Activated CD4-positive, alpha-beta T cell treated with anti-CD3 and anti-CD28 coated beads, Interleukin-2, amount 50 U/mL, for 16 hours (primary cell): ENCODE results near the gene CETN3.
"Not testable (repeated sequence)": the region's sequence is repeated elsewhere in the genome, so short reads cannot be mapped to it uniquely, and the experiment has no call there.

Experiments
- DNase-seq: peaks from one replicate; pipeline ENCODE4 v3.0.0-alpha.2; 2020

The CETN3 gene

DNA sequence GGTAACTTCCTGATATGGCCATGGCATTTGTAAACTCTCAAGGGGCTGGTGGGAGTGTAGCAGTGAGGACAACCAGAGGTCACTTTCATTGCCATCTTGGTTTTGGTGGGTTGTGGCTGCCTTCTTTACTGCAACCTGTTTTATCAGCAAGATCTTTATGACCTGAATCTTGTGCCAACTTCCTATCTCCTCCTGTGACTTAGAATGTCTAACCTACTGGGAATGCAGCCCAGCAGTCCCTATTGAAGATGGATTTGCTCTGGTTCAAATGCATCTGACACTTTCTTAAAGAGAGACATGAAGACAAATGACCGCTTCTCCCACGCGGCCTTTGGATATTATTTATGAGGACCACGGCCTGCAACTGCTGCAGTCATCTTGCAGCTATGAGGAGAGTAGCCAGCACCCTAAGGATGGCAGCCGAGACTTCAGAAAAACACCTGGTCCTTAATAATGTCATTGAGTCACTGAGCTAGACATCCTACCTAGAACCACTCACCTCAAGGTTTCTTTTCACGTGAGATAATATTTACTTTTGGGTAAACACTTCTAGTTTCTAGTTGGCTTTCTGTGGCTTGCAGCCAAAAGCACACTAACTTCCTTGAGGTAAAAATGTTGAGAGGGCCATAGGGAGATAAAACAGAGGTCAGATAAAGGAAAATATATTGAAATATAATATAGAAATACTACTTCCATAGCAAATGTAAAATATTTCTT lies 28.2 kb downstream of the CETN3 start:
- DNase-seq = no peak

DNA sequence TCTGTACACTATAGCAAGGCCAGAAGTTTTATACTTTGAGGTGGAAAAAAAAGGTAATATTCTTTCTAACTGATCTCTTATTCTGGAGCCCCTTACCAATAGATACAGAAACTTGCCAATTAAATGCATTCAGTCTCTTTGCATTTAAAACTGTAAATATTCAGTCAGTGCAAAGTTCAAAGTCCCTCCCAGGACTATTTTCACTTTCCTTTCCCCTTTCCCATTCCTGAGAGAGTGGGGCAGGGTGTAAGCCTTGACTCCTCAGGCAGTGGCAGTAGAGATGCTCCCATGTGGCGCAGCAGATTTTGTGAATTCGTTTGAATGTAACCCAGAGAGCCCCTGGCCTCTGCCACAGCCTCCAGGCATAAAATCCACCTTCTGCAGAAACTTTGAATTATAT lies 29.9 kb downstream of the CETN3 start:
- DNase-seq = no peak

GRCh38 chr5:90378752-90379151 lies 30.8 kb downstream of the CETN3 start:
- no peak for DNase-seq

- DNase-seq = not testable (repeated sequence)
Measured at GRCh38 chr5:90371269-90371668, 38.3 kb downstream of the CETN3 start.

GRCh38 chr5:90368454-90369246 lies 40.9 kb downstream of the CETN3 start:
- no peak for DNase-seq

DNA sequence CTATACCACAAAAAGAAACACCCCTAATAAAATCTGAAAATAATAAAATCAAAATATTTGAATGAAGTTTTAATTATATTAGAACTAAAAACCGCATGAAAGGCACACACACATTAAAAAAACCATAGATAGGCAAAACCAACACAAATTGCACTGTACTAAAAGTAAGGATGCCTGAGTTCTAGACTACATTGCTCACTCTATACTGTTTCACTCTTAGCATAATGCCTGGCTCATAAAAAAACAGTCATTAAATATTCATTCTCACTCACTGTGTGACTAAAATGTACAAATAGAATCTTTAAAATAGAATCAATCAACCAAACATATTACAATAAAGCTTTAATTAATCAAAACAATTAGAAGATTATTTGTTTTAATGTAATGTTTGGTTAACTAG lies 41.7 kb downstream of the CETN3 start:
- no peak for DNase-seq

DNA sequence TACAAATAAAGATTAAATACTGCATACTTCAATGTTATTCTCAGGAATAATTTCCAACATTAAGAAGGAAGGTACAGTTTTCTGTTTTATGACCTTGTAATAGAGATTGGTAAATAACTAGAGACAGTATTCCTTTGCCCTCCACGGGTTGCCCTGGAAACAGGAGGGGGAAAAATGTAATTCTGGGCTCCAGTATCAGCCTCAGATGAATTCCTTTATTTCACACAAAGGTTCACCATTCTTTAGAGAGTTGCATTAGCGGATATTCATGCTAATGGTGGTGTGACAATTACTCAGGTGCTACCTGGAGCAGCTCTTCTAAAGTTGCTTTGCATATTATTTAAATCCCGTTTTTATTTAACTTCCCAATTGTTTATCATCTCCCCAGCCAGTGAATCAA lies 42.6 kb downstream of the CETN3 start:
- no peak for DNase-seq

DNA sequence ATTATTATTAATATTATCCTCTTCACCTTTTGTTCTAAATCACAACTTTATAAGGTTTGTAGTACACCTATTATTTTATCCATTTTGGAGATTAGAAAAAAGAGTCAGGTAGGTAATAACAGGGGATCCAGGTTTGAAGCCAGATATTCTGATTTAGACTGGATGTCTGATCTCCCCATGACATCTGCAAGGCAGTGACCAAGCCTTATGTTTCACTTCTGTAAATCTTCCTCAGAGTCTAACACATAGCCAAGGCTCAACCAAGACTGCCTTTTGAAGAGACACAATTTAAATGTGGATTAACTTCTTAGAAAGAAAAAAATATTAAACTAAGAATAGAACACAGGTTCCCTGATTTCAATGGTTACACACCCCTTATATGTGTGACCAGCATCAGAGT lies 44.2 kb downstream of the CETN3 start:
- DNase-seq = no peak

GRCh38 chr5:90359073-90359920 lies 50.3 kb downstream of the CETN3 start:
- no peak for DNase-seq

- DNase-seq = no peak
Measured at GRCh38 chr5:90356622-90357021, 52.9 kb downstream of the CETN3 start.

- DNase-seq = no peak
Measured at GRCh38 chr5:90356176-90356575, 53.4 kb downstream of the CETN3 start.

DNA sequence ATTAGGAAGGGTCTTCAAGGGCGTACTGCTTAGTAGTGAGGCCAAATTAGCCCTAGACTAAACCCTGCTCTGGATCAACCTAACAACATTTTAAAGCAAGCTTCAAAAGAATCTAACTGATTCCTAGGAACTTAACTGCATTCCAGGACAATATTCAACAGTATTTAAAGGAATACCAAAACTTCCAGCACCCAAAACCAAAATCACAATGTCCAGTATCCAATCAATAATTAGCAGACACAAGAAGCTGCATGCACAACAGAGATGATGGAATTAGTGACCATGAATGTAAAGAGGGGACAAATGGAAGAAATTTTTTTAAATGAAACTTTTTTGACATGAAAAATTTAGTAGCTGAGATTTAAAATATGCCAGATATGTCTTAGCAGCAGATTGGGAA lies 53.9 kb downstream of the CETN3 start:
- no peak for DNase-seq

GRCh38 chr5:90353254-90353653 lies 56.3 kb downstream of the CETN3 start:
- no peak for DNase-seq

DNA sequence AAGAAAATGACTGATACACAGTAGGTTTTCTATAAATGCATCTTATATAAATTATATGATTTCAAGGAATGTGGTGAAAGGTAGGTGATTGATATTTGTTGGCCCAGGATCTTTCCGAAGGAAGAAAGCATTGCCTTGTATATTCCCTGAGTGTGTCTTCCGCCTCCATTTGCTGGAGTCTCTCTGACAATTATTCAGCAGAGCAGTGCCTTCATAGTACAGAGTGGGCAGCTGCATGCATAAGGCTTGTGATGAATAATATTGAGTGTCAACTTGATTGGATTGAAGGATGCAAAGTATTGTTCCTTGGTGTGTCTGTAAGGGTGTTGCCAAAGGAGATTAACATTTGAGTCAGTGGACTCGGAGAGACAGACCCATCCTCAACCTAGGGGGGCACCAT lies 58.5 kb downstream of the CETN3 start:
- no peak for DNase-seq

- DNase-seq = no peak
Measured at GRCh38 chr5:90347462-90347861, 62.1 kb downstream of the CETN3 start.

DNA sequence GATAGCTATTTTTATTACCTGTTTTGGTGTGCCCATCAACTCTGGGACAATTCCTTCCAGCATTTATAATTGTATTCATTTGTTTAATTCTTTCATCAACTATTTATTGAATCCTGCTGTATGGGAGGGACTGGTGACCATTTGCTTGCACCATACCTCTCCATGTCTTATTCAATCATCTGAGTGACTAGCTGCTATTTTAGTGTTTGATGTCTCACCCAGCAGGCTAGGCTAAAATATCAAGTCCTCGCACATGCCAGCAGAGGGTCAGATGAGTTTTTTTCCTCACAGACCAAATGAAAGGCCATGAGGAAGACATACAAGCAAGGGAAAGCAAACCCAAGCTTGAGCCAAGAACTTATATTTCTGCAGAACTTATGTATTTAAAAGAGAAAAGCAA lies 63.9 kb downstream of the CETN3 start:
- DNase-seq = no peak

DNA sequence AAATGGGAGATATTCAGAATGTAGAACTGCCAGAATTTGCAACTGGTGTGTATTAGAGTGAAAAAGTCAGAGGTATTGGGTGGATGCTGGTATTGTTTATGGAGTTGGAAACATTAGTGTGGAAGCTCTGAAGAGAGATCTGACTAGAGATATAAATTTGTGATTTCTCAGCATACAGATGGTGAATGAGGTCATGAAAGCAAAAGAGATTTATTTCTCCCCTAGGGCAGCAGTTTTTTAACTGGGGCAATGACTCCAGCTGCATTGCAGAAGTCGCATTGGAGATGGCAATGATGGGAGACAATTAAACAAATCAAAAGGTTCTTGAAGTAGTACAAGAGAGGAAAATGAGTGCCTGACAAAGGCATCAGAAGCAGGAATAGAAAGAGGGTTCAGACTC lies 64.9 kb downstream of the CETN3 start:
- no peak for DNase-seq

DNA sequence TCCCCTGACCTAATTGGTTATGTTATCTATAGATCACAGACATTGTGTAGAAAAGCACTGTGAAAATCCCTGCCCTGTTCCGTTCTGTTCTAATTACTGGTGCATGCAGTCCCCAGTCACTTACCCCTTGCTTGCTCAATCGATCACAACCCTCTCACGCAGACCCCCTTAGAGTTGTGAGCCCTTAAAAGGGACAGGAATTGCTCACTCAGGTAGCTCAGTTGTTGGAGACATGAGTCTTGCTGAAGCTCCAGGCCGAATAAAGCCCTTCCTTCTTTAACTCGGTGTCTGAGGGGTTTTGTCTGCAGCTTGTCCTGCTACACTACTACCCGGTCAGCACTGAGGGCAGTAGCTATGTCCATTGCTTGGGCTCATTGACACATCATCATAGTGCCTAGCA lies 65.8 kb downstream of the CETN3 start:
- not testable (repeated sequence) for DNase-seq

DNA sequence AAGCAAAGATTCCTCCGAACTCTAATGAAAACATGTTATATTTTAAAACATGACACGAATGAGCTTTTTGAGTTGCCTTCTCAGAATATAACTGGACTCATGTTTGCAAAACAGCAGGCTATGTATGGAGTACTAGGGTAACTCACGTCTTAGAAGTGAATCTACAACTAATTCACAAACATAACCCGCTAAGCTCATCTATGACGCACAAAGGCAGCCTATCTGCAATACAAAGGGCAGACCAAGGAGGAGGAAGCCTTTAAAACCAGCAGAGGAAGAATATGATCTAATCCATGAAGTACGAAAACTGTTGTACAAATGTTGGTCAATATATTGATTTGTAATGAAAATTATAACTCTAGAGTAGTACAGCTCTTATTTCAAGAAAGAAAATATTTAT lies 67.0 kb downstream of the CETN3 start:
- no peak for DNase-seq
